ENCODE measurements around the gene ATP6V1E1.

ATP6V1E1 gene

GRCh38 chr22:17581056-17581455 lies 47.5 kb downstream of the ATP6V1E1 start:
- Histone ChIP-seq H4K20me1 (ENCODE audit: insufficient read depth, low read length) (no peaks in the 10 kb centered on the region), H3K4me2 (ENCODE audit: low read depth, low read length) (no peak overlapping the region), H3K4me1 (ENCODE audit: low read length) (no peaks in the 10 kb centered on the region), H2AFZ (ENCODE audit: low read length) (no peak overlapping the region), H3K4me3 (ENCODE audit: low read length) (no peak overlapping the region), H3F3A (ENCODE audit: insufficient read depth, low read length) (no peaks in the 10 kb centered on the region), H3K27ac (ENCODE audit: low read length) (no peak overlapping the region), H3K27me3 (replicated peaks; ENCODE audit: insufficient read depth, low read length) (no peaks in the 10 kb centered on the region), H3K9ac (ENCODE audit: low read length) (no peak overlapping the region), H3K9me3 (replicated peaks; ENCODE audit: insufficient read depth, low read length) (no peaks in the 10 kb centered on the region), H3K79me2 (ENCODE audit: low read length) (no peaks in the 10 kb centered on the region), H3K9me2 (replicated peaks; ENCODE audit: insufficient read depth, low read length) (no peaks in the 10 kb centered on the region), H3K36me3 (replicated peaks; ENCODE audit: insufficient read depth, low read length) (no peaks in the 10 kb centered on the region)
- TF ChIP-seq CTCF (IDR thresholded peaks at IDR 0.05; ENCODE audit: low read length) = no peak
- TF ChIP-seq EZH2phosphoT487 (IDR thresholded peaks at IDR 0.05; ENCODE audit: low read length) = no peak
- TF ChIP-seq EZH2 (optimal IDR thresholded peaks at IDR 0.05; ENCODE audit: low read depth, low read length) = no peak
- no peak for DNase-seq

GRCh38 chr22:17580441-17581031 lies 48.0 kb downstream of the ATP6V1E1 start:
- H3K27me3 ChIP-seq (replicated peaks; ENCODE audit: insufficient read depth, low read length) = no peaks in the 10 kb centered on the region
- no peaks in the 10 kb centered on the region for H3K9me3 ChIP-seq (replicated peaks; ENCODE audit: insufficient read depth, low read length)
- H2AFZ ChIP-seq (ENCODE audit: low read length) = no peak overlapping the region
- no peaks in the 10 kb centered on the region for H3F3A ChIP-seq (ENCODE audit: insufficient read depth, low read length)
- no peak overlapping the region for H3K9ac ChIP-seq (ENCODE audit: low read length)
- H3K4me3 ChIP-seq (ENCODE audit: low read length) = no peak overlapping the region
- TF ChIP-seq EZH2phosphoT487 (IDR thresholded peaks at IDR 0.05; ENCODE audit: low read length) = no peak
- no peak for TF ChIP-seq EZH2 (optimal IDR thresholded peaks at IDR 0.05; ENCODE audit: low read depth, low read length)
- TF ChIP-seq CTCF (IDR thresholded peaks at IDR 0.05; ENCODE audit: low read length) = no peak
- H3K79me2 ChIP-seq (ENCODE audit: low read length) = no peaks in the 10 kb centered on the region
- no peaks in the 10 kb centered on the region for H3K9me2 ChIP-seq (replicated peaks; ENCODE audit: insufficient read depth, low read length)
- H3K4me2 ChIP-seq (ENCODE audit: low read depth, low read length) = no peak overlapping the region
- DNase-seq = no peak
- H3K36me3 ChIP-seq (replicated peaks; ENCODE audit: insufficient read depth, low read length) = no peaks in the 10 kb centered on the region
- no peaks in the 10 kb centered on the region for H4K20me1 ChIP-seq (ENCODE audit: insufficient read depth, low read length)
- no peak overlapping the region for H3K27ac ChIP-seq (ENCODE audit: low read length)
- H3K4me1 ChIP-seq (ENCODE audit: low read length) = no peaks in the 10 kb centered on the region

- H3F3A ChIP-seq (ENCODE audit: insufficient read depth, low read length) = no peaks in the 10 kb centered on the region
- H3K36me3 ChIP-seq (replicated peaks; ENCODE audit: insufficient read depth, low read length) = no peaks in the 10 kb centered on the region
- TF ChIP-seq EZH2 (optimal IDR thresholded peaks at IDR 0.05; ENCODE audit: low read depth, low read length) (no peak), CTCF (IDR thresholded peaks at IDR 0.05; ENCODE audit: low read length) (no peak), EZH2phosphoT487 (IDR thresholded peaks at IDR 0.05; ENCODE audit: low read length) (no peak)
- H3K27ac ChIP-seq (ENCODE audit: low read length) = no peak overlapping the region
- no peak for DNase-seq
- no peak overlapping the region for H3K9ac ChIP-seq (ENCODE audit: low read length)
- H2AFZ ChIP-seq (ENCODE audit: low read length) = no peak overlapping the region
- no peaks in the 10 kb centered on the region for H3K79me2 ChIP-seq (ENCODE audit: low read length)
- H3K4me2 ChIP-seq (ENCODE audit: low read depth, low read length) = no peak overlapping the region
- H3K4me1 ChIP-seq (ENCODE audit: low read length) = no peaks in the 10 kb centered on the region
- no peak overlapping the region for H3K4me3 ChIP-seq (ENCODE audit: low read length)
- H3K9me2 ChIP-seq (replicated peaks; ENCODE audit: insufficient read depth, low read length) = no peaks in the 10 kb centered on the region
- H3K9me3 ChIP-seq (replicated peaks; ENCODE audit: insufficient read depth, low read length) = no peaks in the 10 kb centered on the region
- H3K27me3 ChIP-seq (replicated peaks; ENCODE audit: insufficient read depth, low read length) = no peaks in the 10 kb centered on the region
- no peaks in the 10 kb centered on the region for H4K20me1 ChIP-seq (ENCODE audit: insufficient read depth, low read length)
Measured at GRCh38 chr22:17579535-17579981, 49.0 kb downstream of the ATP6V1E1 start.

Data from MM.1S (cell line).